Choroid plexus epithelial cell (primary cell): ENCODE measurements around the gene SCAPER.
"Not testable (repeated sequence)": the region's sequence is repeated elsewhere in the genome, so short reads cannot be mapped to it uniquely, and the experiment has no call there.

ENCODE experiments used
- DNase-seq: peaks from one replicate; pipeline ENCODE4 v3.0.0-alpha.2; 2010; ENCODE audit warnings: low read depth
- H3K4me3 ChIP-seq: 2 replicates; pipeline ENCODE4 v1.5.1; 2011; ENCODE audit warnings: low read depth, mild to moderate bottlenecking, control low read depth, low read length, moderate library complexity
- TF ChIP-seq, protein P1 (sequence below): conservative IDR thresholded peaks from 2 replicates; pipeline ENCODE4 v1.5.1; 2011; ENCODE audit warnings: low read depth, mild to moderate bottlenecking, control low read depth, inconsistent platforms, low read length, moderate library complexity

Gene SCAPER

GRCh38 chr15:76327191-76328105 is 577.7 kb downstream of the SCAPER start:
- DNase-seq, result no peak
- TF ChIP-seq, protein P1, sequence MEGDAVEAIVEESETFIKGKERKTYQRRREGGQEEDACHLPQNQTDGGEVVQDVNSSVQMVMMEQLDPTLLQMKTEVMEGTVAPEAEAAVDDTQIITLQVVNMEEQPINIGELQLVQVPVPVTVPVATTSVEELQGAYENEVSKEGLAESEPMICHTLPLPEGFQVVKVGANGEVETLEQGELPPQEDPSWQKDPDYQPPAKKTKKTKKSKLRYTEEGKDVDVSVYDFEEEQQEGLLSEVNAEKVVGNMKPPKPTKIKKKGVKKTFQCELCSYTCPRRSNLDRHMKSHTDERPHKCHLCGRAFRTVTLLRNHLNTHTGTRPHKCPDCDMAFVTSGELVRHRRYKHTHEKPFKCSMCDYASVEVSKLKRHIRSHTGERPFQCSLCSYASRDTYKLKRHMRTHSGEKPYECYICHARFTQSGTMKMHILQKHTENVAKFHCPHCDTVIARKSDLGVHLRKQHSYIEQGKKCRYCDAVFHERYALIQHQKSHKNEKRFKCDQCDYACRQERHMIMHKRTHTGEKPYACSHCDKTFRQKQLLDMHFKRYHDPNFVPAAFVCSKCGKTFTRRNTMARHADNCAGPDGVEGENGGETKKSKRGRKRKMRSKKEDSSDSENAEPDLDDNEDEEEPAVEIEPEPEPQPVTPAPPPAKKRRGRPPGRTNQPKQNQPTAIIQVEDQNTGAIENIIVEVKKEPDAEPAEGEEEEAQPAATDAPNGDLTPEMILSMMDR, result no peak
- no peak overlapping the region for H3K4me3 ChIP-seq

DNA sequence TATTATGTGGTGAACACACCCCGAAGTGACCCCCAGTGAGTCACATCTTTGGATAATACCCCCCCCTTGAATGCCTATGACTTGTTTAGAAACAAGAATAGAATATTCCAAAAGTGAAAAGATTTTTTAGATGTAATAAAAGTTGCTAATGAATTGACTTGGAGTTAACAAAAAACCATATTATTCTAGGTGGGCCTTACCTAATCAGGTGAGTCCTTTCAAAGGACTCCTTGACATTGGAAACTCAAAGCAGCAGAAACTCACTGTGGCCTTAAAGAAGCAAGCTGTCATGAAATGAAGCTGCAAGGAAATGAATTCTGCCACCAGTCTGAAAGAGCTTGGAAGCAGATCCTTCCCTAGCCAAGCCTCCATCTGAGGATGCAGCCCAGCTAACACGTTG is 579.4 kb downstream of the SCAPER start:
- TF ChIP-seq, protein P1, result no peak
- no peak overlapping the region for H3K4me3 ChIP-seq
- DNase-seq, result no peak

DNA sequence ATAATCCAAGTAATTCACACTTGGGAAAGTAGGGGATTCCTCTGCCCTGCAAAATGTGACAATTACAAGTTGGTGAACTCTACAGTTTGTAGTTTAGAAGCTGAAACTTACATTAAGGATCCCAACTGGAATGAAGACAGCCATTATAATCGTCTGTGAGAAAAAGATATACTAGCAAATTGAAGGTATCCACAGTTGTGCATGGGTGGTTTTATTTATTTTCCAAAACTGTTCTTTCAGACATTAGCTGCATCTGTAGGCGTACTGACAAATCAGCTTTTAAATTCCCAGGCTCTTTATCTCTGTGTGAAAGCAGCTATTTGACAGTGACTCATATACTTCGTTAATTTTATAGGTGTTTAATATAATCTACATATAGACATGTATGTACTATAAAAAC is 581.1 kb downstream of the SCAPER start:
- TF ChIP-seq, protein P1, result no peak
- DNase-seq, result no peak
- no peak overlapping the region for H3K4me3 ChIP-seq

GRCh38 chr15:76321602-76322001 is 583.5 kb downstream of the SCAPER start:
- no peak overlapping the region for H3K4me3 ChIP-seq
- TF ChIP-seq, protein P1, result no peak
- DNase-seq, result no peak

DNA sequence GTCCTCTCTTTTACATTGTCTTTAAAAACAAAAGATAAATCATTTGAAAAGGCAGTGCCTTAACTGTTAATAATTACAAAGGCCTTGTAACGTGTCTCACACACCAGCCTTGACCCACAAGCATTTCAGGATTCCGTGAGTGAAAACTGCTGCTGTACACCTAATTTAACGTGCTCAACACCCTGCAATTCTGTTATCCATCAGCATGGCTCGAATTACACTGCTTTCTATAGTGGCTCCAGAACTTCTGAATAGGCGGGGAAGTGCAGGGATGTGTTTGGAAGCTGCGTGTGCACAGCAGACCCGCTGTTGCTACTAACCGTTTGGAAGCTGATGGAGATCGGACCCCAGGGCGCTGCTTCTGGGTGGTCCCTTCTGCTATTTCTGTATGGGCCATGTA is 584.0 kb downstream of the SCAPER start:
- DNase-seq, result no peak
- H3K4me3 ChIP-seq, result no peak overlapping the region
- TF ChIP-seq, protein P1, result no peak

DNA sequence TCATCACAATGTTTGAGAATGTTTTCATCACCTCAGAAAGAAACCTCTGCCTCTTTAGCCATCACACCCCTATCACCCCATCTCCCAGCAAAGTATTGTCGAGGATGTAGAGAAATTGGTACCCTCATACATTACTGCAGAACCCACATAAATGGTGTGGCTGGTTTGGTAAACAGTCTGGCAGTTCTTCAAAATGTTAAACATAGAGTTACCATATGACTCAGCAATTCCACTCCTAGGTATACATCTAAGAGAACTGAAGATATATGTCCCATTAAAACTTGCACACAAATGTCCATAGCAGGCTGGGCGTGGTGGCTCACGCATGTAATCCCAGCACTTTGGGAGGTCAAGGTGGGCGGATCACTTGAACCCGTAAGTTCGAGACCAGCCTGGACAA is 585.1 kb downstream of the SCAPER start:
- TF ChIP-seq, protein P1, result no peak
- DNase-seq, result no peak
- H3K4me3 ChIP-seq, result no peak overlapping the region

GRCh38 chr15:76313731-76314130 is 591.4 kb downstream of the SCAPER start:
- TF ChIP-seq, protein P1, result no peak
- DNase-seq, result no peak
- H3K4me3 ChIP-seq, result no peak overlapping the region

GRCh38 chr15:76313175-76313567 is 592.0 kb downstream of the SCAPER start:
- not testable (repeated sequence) for H3K4me3 ChIP-seq, DNase-seq
